ENCODE data around the gene ZNF609. TPM values are rescaled to one million over a fixed set of nuclear protein-coding genes. Genes with fewer than 3 reads are reported as not detected.

ZNF609 gene
- total RNA-seq, 1 donor from 2014 or later, result 16.0 TPM

- intact Hi-C loops (cut with DNase I), result no loop called here
- Histone ChIP-seq H3K4me3 (no peak overlapping the region), H3K27ac (no peak overlapping the region), H3K36me3 (no peaks in the 10 kb centered on the region), H3K4me1 (peaks cover 0 to 26% of the 10 kb centered on the region in 2 donors), H3K9me3 (no peaks in the 10 kb centered on the region), H3K27me3 (no peaks in the 10 kb centered on the region)
- no peak for DNase-seq (ENCODE audit: low spot score in 2 of 2)
- TF ChIP-seq CTCF (IDR thresholded peaks at IDR 0.05), result no peak
Measured at GRCh38 chr15:64466408-64467141, 6.2 kb downstream of the ZNF609 start.

GRCh38 chr15:64472161-64472560 is 11.8 kb downstream of the ZNF609 start:
- intact Hi-C loops (cut with DNase I), result no loop called here
- no peak overlapping the region for H3K4me3 ChIP-seq
- no peak for DNase-seq (ENCODE audit: low spot score in 2 of 2)
- no peaks in the 10 kb centered on the region for H3K9me3 ChIP-seq
- H3K36me3 ChIP-seq, result no peaks in the 10 kb centered on the region
- no peak overlapping the region for H3K27ac ChIP-seq
- no peaks in the 10 kb centered on the region for H3K27me3 ChIP-seq
- TF ChIP-seq CTCF (IDR thresholded peaks at IDR 0.05), result no peak
- peaks cover 0 to 1% of the 10 kb centered on the region in 2 donors for H3K4me1 ChIP-seq

GRCh38 chr15:64474846-64475245 is 14.5 kb downstream of the ZNF609 start:
- H3K27me3 ChIP-seq, result no peaks in the 10 kb centered on the region
- no peaks in the 10 kb centered on the region for H3K4me1 ChIP-seq
- intact Hi-C loops (cut with DNase I), result no loop called here
- H3K27ac ChIP-seq, result no peak overlapping the region
- no peak for TF ChIP-seq CTCF (IDR thresholded peaks at IDR 0.05)
- DNase-seq (ENCODE audit: low spot score in 2 of 2), result no peak
- H3K9me3 ChIP-seq, result no peaks in the 10 kb centered on the region
- no peaks in the 10 kb centered on the region for H3K36me3 ChIP-seq
- H3K4me3 ChIP-seq, result no peak overlapping the region

- intact Hi-C loops (cut with DNase I), result no loop called here
- Histone ChIP-seq H3K27ac (no peak overlapping the region), H3K9me3 (no peaks in the 10 kb centered on the region), H3K4me1 (no peaks in the 10 kb centered on the region), H3K36me3 (no peaks in the 10 kb centered on the region), H3K4me3 (no peak overlapping the region), H3K27me3 (no peaks in the 10 kb centered on the region)
- no peak for DNase-seq (ENCODE audit: low spot score in 2 of 2)
- no peak for TF ChIP-seq CTCF (IDR thresholded peaks at IDR 0.05)
Measured at GRCh38 chr15:64476550-64476949, 16.2 kb downstream of the ZNF609 start.

- H3K27me3 ChIP-seq, result no peaks in the 10 kb centered on the region
- no peaks in the 10 kb centered on the region for H3K36me3 ChIP-seq
- no peak for DNase-seq (ENCODE audit: low spot score in 2 of 2)
- no peaks in the 10 kb centered on the region for H3K9me3 ChIP-seq
- no peak for TF ChIP-seq CTCF (IDR thresholded peaks at IDR 0.05)
- no peak overlapping the region for H3K4me3 ChIP-seq
- no peaks in the 10 kb centered on the region for H3K4me1 ChIP-seq
- intact Hi-C loops (cut with DNase I), result no loop called here
- no peak overlapping the region for H3K27ac ChIP-seq
Measured at GRCh38 chr15:64478863-64479262, 18.5 kb downstream of the ZNF609 start.

Measured in ascending aorta (tissue), 2 donors.